Activated CD8-positive, alpha-beta memory T cell treated with anti-CD3 and anti-CD28 coated beads, Interleukin-2, amount 50 U/mL, for 24 hours (primary cell): ENCODE results near the gene PCDHGB2.
"Not testable (repeated sequence)": the region's sequence is repeated elsewhere in the genome, so short reads cannot be mapped to it uniquely, and the experiment has no call there.

Source experiments
- DNase-seq: peaks from one replicate; pipeline ENCODE4 v3.0.0-alpha.2; 2020; ENCODE audit errors: extremely low read depth

PCDHGB2 gene

DNA sequence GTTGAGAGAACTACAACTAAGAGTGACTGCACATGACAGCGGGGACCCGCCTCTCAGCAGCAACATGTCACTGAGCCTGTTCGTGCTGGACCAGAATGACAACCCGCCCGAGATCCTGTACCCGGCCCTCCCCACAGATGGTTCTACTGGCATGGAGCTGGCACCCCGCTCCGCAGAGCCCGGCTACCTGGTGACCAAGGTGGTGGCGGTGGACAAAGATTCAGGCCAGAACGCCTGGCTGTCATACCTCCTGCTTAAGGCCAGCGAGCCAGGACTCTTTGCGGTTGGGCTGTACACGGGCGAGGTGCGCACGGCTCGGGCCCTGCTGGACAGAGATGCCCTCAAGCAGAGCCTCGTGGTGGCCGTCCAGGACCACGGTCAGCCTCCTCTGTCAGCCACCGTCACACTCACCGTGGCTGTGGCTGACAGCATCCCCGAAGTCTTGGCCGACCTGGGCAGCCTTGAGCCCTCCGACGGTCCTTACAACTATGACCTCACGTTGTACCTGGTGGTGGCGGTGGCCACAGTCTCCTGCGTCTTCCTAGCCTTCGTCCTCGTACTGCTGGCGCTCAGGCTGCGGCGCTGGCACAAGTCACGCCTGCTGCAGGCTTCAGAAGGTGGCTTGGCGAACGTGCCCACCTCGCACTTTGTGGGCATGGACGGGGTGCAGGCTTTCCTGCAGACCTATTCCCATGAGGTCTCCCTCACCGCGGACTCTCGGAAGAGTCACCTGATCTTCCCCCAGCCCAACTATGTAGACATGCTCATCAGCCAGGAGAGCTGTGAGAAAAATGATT lies 24.9 kb downstream of the PCDHGB2 start:
- DNase-seq, result no peak

DNA sequence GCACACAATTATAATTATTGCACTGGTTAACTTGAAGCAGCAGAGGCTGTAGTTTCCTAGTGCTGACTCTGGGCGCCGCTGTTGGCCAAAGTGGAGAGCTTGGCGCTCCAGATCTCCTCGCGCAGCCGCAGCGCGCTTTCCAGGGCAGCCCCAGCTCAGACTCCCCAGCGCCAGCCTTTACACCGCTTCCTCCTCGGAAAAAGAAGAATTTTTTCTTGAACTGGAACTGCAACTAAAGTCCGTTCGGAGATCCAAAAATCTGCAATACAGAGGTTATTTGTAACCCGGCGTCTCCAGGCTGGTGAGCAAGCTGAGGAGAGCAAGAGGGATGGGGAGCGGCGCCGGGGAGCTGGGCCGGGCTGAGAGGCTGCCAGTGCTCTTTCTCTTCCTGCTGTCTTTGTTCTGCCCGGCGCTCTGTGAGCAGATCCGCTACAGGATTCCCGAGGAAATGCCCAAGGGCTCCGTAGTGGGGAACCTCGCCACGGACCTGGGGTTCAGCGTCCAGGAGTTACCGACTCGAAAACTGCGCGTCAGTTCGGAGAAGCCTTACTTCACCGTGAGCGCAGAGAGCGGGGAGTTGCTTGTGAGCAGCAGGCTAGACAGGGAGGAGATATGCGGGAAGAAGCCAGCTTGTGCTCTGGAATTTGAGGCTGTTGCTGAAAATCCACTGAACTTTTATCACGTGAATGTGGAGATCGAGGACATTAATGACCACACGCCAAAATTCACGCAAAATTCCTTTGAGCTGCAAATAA lies 27.9 kb downstream of the PCDHGB2 start, which contains the start of gene PCDHGB4:
TSS of gene PCDHGB4 (plus strand) at position 142 of the 755 bp plus-strand sequence. CDS start at position 329, 187 bp downstream.
- not testable (repeated sequence) for DNase-seq

DNA sequence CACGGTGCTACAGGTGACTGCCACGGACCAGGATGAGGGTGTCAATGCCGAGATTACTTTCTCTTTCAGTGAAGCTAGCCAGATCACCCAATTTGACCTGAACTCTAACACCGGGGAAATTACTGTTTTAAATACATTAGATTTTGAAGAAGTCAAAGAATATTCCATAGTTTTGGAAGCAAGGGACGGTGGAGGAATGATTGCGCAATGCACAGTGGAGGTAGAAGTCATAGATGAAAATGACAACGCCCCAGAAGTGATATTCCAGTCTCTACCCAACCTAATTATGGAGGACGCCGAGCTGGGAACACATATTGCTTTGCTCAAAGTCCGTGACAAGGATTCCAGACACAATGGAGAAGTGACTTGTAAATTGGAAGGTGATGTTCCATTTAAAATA lies 28.9 kb downstream of the PCDHGB2 start:
- no peak for DNase-seq

DNA sequence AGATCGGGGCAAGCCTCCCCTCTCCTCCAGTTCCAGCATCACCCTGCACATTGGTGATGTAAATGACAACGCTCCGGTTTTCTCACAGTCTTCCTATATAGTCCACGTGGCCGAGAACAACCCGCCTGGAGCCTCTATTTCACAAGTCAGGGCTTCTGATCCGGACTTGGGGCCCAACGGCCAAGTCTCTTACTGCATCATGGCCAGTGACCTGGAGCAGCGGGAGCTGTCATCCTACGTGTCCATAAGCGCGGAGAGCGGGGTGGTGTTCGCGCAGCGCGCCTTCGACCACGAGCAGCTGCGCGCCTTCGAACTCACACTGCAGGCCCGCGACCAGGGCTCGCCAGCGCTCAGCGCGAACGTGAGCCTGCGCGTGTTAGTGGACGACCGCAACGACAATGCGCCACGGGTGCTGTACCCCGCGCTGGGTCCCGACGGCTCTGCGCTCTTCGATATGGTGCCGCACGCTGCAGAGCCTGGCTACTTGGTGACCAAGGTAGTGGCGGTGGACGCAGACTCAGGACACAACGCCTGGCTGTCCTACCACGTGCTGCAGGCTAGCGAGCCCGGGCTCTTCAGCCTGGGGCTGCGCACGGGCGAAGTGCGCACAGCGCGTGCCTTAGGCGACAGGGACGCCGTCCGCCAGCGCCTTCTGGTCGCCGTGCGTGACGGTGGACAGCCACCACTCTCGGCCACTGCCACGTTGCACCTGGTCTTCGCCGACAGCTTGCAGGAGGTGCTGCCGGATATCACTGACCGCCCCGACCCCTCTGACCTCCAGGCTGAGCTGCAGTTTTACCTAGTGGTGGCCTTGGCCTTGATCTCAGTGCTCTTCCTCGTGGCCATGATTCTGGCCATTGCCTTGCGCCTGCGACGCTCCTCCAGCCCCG lies 29.6 kb downstream of the PCDHGB2 start:
- DNase-seq, result no peak

DNA sequence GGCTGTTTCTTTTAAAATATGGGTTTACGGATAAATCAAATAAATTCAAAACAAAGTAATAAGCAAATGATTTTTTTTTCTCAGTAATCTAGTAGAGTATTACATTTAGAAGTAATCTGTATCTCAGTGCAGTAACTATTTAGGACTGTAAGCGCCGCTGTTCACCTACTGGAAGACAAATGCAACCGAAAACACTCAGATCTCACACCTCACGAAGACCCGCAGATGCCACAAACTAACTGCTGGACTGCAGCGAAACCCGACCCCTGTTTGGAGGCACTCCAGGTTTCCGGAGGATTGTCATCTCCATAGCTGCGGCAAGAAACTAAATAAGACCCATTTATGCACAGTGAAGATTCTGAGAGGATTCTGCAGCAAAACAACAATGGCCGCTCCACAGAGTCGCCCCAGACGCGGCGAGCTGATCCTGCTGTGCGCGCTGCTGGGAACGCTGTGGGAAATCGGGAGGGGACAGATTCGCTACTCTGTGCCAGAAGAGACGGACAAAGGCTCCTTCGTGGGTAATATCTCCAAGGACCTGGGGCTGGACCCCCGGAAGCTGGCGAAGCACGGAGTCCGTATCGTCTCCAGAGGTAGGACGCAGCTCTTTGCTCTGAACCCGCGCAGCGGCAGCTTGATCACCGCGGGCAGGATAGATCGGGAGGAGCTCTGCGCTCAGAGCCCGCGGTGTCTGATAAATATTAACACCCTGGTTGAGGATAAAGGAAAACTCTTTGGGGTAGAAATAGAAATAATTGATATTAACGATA lies 32.8 kb downstream of the PCDHGB2 start, which contains the start of gene PCDHGA8:
TSS of gene PCDHGA8 (plus strand) at position 205 of the 770 bp plus-strand sequence. CDS start at position 386, 181 bp downstream.
- no peak for DNase-seq

DNA sequence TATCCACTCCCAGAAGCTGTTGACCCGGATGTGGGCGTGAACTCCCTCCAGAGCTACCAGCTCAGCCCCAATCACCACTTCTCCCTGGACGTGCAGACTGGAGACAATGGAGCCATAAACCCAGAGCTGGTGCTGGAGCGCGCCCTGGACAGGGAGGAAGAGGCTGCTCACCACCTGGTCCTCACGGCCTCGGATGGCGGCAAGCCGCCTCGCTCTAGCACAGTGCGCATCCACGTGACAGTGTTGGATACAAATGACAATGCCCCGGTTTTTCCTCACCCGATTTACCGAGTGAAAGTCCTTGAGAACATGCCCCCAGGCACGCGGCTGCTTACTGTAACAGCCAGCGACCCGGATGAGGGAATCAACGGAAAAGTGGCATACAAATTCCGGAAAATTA lies 33.5 kb downstream of the PCDHGB2 start:
- DNase-seq, result no peak

DNA sequence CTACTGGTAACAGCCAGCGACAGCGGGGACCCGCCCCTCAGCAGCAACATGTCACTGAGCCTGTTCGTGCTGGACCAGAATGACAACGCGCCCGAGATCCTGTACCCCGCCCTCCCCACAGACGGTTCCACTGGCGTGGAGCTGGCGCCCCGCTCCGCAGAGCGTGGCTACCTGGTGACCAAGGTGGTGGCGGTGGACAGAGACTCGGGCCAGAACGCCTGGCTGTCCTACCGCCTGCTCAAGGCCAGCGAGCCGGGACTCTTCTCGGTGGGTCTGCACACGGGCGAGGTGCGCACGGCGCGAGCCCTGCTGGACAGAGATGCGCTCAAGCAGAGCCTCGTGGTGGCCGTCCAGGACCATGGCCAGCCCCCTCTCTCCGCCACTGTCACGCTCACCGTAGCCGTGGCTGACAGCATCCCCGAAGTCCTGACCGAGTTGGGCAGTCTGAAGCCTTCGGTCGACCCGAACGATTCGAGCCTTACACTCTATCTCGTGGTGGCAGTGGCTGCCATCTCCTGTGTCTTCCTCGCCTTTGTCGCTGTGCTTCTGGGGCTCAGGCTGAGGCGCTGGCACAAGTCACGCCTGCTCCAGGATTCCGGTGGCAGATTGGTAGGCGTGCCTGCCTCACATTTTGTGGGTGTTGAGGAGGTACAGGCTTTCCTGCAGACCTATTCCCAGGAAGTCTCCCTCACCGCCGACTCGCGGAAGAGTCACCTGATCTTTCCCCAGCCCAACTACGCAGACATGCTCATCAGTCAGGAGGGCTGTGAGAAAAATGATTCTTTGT lies 34.8 kb downstream of the PCDHGB2 start:
- DNase-seq, result not testable (repeated sequence)

DNA sequence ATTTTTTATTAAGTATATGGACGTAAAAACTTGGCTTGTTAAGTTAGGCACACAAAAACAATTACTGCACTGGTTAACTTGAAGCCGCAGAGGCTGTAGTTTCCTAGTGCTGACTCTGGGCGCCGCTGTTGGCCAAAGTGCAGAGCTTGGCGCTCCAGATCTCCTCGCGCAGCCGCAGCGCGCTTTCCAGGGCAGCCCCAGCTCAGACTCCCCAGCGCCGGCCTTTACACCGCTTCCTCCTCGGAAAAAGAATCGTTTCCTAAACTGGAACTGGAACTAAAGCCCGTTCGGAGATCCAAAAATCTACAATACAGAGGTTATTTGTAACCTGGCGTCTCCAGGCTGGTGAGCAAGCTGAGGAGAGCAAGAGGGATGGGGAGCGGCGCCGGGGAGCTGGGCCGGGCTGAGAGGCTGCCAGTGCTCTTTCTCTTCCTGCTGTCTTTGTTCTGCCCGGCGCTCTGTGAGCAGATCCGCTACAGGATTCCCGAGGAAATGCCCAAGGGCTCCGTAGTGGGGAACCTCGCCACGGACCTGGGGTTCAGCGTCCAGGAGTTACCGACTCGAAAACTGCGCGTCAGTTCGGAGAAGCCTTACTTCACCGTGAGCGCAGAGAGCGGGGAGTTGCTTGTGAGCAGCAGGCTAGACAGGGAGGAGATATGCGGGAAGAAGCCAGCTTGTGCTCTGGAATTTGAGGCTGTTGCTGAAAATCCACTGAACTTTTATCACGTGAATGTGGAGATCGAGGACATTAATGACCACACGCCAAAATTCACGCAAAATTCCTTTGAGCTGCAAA lies 38.2 kb downstream of the PCDHGB2 start, which contains the start of gene PCDHGB5:
TSS of gene PCDHGB5 (plus strand) at position 192 of the 796 bp plus-strand sequence. CDS start at position 373, 181 bp downstream.
- DNase-seq, result not testable (repeated sequence)

DNA sequence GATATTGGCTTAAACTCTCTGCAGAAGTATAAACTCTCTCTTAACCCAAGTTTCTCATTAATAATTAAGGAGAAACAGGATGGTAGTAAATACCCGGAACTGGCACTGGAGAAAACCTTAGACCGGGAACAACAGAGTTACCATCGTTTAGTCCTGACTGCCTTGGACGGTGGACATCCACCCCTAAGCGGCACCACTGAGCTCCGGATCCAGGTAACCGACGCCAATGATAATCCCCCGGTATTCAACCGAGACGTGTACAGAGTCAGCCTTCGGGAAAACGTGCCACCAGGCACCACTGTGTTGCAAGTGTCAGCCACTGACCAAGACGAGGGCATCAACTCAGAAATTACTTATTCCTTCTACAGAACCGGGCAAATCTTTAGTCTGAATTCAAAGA lies 38.8 kb downstream of the PCDHGB2 start:
- no peak for DNase-seq

DNA sequence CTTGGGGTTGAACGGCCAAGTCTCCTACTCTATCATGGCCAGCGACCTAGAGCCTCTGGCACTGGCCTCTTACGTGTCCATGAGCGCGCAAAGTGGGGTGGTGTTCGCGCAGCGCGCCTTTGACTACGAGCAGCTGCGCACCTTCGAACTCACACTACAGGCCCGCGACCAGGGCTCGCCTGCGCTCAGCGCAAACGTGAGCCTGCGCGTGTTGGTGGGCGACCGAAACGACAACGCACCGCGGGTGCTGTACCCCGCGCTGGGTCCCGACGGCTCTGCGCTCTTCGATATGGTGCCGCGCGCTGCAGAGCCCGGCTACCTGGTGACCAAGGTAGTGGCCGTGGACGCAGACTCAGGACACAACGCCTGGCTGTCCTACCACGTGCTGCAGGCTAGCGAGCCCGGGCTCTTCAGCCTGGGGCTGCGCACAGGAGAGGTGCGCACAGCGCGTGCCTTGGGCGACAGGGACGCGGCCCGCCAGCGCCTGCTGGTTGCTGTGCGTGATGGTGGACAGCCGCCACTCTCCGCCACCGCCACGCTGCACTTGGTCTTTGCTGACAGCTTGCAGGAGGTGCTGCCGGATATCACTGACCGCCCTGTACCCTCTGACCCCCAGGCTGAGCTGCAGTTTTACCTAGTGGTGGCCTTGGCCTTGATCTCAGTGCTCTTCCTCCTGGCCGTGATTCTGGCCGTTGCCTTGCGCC lies 39.9 kb downstream of the PCDHGB2 start:
- DNase-seq, result no peak

DNA sequence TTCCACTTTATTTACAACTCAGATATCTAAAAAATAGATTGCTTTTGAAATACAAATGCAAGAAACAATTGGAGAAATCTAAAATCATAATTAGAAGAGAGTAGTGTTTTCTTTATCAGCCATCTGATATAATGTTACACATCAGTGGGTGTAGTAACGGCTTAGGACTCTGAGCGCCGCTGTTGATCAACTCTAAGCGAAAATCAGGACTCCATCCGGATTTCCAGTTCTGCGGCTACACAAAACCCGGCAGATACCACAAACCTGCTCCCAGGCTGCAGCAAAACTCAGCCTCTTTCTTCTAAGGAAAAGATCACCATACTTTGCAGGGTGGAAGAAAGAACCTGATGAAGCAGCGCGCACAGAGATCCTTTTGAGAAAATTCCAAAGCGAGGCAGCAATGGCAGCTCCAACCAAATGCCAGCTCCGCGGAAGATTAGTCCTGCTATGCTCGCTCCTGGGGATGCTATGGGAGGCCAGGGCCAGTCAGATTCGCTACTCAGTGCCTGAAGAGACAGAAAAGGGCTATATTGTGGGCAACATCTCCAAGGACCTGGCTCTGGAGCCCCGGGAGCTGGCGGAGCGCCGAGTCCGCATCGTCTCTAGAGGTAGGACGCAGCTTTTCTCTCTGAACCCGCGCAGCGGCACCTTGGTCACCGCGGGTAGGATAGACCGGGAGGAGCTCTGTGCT lies 42.9 kb downstream of the PCDHGB2 start, which contains the start of gene PCDHGA9:
TSS of gene PCDHGA9 (plus strand) at position 226 of the 691 bp plus-strand sequence. CDS start at position 401, 175 bp downstream.
- DNase-seq, result no peak

DNA sequence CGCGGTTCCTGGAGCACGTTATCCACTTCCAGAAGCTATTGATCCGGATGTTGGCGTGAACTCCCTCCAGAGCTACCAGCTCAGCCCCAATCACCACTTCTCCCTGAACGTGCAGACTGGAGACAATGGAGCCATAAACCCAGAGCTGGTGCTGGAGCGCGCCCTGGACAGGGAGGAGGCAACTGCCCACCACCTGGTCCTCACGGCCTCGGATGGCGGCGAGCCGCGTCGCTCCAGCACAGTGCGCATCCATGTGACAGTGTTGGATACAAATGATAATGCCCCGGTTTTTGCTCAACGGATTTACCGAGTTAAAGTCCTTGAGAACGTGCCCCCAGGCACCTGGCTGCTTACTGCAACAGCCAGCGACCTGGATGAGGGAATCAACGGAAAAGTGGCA lies 43.6 kb downstream of the PCDHGB2 start:
- no peak for DNase-seq

DNA sequence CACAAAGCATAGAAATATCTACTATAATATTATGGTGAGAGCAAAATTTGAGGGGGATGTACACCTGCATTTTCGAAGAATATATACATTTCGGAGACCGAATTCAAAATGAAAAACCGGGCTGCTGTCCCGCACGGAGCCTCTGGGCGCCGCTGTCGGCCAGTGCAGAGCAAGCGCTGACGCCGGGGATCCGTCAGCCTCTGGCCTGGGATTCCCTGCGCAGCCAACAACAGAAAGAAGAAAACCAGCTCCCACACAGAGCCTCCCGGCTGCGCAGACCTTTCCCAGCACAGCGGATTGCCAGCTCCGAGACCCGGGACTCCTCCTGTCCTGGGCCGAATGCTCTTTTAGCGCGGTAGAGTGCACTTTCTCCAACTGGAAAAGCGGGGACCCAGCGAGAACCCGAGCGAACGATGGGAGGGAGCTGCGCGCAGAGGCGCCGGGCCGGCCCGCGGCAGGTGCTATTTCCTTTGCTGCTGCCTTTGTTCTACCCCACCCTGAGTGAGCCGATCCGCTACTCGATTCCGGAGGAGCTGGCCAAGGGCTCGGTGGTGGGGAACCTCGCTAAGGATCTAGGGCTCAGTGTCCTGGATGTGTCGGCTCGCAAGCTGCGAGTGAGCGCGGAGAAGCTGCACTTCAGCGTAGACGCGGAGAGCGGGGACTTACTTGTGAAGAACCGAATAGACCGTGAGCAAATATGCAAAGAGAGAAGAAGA lies 48.2 kb downstream of the PCDHGB2 start, which contains the start of gene PCDHGB6:
TSS of gene PCDHGB6 (plus strand) at position 232 of the 716 bp plus-strand sequence. CDS start at position 414, 182 bp downstream.
- not testable (repeated sequence) for DNase-seq

DNA sequence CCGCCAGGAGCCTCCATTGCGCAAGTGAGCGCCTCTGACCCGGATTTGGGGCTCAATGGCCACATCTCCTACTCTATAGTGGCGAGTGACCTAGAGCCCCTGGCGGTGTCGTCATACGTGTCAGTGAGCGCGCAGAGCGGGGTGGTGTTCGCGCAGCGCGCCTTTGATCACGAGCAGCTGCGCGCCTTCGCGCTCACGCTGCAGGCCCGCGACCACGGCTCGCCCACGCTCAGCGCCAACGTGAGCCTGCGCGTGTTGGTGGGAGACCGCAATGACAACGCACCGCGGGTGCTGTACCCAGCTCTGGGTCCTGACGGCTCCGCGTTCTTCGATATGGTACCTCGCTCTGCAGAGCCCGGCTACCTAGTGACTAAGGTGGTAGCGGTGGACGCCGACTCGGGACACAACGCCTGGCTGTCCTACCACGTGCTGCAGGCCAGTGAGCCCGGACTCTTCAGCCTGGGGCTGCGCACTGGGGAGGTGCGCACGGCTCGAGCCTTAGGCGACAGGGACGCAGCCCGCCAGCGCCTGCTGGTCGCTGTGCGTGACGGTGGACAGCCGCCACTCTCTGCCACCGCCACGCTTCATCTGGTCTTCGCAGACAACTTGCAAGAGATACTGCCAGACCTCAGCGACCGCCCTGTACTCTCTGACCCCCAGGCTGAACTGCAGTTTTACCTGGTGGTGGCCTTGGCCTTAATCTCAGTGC lies 50.0 kb downstream of the PCDHGB2 start:
- no peak for DNase-seq

DNA sequence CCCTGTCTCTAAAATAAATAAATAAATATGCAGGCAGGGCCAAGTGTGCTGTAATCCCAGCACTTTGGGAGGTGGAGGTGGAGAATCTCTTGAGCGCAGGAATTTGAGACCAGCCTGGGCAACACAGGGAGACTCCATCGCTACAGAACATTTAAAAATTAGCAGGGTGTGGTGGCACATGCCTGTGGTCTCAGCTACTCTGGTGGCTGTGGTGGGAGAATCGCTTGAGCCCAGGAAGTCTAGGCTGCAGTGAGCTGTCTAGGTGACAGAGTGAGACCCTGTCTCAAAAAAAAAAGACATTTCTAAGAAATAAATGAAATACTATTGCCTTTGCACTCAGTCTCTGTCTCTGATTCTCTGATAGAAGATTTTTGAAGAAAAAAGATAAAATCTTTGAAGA lies 51.8 kb downstream of the PCDHGB2 start:
- DNase-seq, result no peak
